Mucosa of descending colon (tissue), 3 donors: ENCODE measurements around the gene LATS2. TPM values are rescaled to one million over a fixed set of nuclear protein-coding genes. Genes with fewer than 3 reads are reported as not detected.
A peak's percentile ranks its signal among the peaks of the same experiment; 100 is the strongest.

Experiments
- ATAC-seq: fragments of 200-7000 bp; cut with Tn5 transposase; one replicate; pipeline ENCODE4 v1.9.1; 2020; ENCODE audit warnings: mild to moderate bottlenecking, moderate library complexity
- DNase-seq, 3 donors: peaks; one replicate each; pipeline ENCODE4 v3.0.0-alpha.2; 2020
- H3K36me3 ChIP-seq: fragments of 200-600 bp; one replicate; pipeline ENCODE4 v1.8.0; 2021; ENCODE audit warnings: low read depth, mild to moderate bottlenecking
- H3K4me1 ChIP-seq: fragments of 200-600 bp; one replicate; pipeline ENCODE4 v1.8.0; 2021; ENCODE audit warnings: low read depth, mild to moderate bottlenecking
- H3K4me3 ChIP-seq: fragments of 200-600 bp; one replicate; pipeline ENCODE4 v1.8.0; 2021; ENCODE audit warnings: mild to moderate bottlenecking
- H3K9me3 ChIP-seq: fragments of 200-600 bp; one replicate; pipeline ENCODE4 v1.8.0; 2021; ENCODE audit warnings: mild to moderate bottlenecking
- intact Hi-C, 2 donors: fragments of 100-400 bp; cut with DNase I in 1 of 2; cut with micrococcal nuclease in 1 of 2; formaldehyde crosslinking; loops; one replicate each; pipeline versions ENCODE4 v1.11.0 to v1.11.1; 2022; cut with DNase I, micrococcal nuclease
- total RNA-seq, 3 donors: library from RNA; stranded (reverse); fragmentation: NEBNext Ultra II Directional in 2 of 3; extraction: Animal tissue kit (Norgen Biotek cat#: 25700) in 2 of 3; gene quantifications; one replicate each; pipeline versions ENCODE4 v1.2.1 to v1.2.4, GENCODE V29; 2021 to 2023
- TF ChIP-seq, protein P1 (sequence below): fragments of 200-600 bp; IDR thresholded peaks from one replicate; pipeline ENCODE4 v1.8.0; 2022; ENCODE audit warnings: antibody characterized with exemption, mild to moderate bottlenecking
- donor health status: DM: no; HTN: no; CAD: no; lungs with moderate emphysema.
- donor health status: DM: no; HTN: no; CAD: no.
- donor health status: DM: no; HTN: yes; CAD: no.

Gene LATS2
- total RNA-seq, 3 donors from 2014 or later = 9.1 to 25.9 (median 10.3) TPM

DNA sequence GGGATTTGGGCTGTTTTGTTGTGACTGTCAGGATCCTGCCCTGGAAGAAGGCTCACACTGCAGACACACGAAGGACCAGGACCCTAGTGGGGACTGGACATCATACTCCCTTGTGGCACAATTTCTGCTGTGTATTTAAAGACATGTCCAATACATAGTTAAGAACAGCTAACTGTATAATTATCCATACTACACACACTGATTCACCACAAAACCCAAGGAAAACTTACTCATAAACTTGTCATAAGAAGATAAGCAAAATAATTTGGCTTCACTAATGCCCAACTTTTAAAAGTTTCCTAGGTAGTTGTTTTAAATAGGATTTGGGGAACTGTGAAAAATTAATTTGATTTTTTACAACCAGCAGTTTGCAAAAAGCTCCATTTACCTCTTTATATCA lies 46.1 kb downstream of the LATS2 start:
- intact Hi-C loops = no loop called here
- Histone ChIP-seq H3K9me3 (no peaks in the 10 kb centered on the region), H3K4me3 (no peak overlapping the region), H3K4me1 (no peaks in the 10 kb centered on the region), H3K36me3 (no peaks in the 10 kb centered on the region)
- DNase-seq (no peak), ATAC-seq (no peak)
- TF ChIP-seq, protein P1, sequence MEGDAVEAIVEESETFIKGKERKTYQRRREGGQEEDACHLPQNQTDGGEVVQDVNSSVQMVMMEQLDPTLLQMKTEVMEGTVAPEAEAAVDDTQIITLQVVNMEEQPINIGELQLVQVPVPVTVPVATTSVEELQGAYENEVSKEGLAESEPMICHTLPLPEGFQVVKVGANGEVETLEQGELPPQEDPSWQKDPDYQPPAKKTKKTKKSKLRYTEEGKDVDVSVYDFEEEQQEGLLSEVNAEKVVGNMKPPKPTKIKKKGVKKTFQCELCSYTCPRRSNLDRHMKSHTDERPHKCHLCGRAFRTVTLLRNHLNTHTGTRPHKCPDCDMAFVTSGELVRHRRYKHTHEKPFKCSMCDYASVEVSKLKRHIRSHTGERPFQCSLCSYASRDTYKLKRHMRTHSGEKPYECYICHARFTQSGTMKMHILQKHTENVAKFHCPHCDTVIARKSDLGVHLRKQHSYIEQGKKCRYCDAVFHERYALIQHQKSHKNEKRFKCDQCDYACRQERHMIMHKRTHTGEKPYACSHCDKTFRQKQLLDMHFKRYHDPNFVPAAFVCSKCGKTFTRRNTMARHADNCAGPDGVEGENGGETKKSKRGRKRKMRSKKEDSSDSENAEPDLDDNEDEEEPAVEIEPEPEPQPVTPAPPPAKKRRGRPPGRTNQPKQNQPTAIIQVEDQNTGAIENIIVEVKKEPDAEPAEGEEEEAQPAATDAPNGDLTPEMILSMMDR = no peak

DNA sequence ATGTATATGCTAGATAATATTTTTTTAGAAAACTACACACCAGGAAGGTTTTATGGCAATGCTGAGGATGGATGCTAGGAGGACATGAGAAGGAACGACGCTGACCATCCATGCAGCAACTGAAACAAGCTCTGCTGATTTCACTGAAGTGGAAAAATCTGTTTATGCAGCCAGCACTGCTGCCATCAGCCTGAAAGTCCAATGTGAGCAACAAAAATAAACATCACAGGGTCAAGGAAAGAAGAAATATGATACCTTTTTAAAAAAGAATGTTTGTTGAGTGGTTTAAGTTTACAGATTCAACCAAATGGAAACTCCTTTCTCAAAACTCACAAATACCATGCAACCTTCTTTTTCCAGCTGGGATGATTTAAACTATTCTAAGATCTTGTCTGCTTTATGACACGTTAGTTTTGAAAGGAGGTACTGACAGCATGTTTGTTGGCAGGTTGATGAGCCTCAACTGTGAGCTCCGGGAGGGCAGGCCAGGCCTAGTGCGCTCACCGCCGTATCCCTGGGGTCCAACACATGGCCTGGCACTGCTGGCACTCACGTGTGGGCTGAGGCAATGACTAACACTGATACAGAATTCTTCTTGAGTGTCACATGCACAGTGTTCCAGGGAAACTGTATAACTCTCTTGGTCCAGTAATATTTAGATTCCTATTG lies 46.8 kb downstream of the LATS2 start:
- TF ChIP-seq, protein P1 = no peak

GRCh38 chr13:21014139-21014501 lies 47.3 kb downstream of the LATS2 start:
- Histone ChIP-seq H3K4me1 (no peaks in the 10 kb centered on the region), H3K36me3 (no peaks in the 10 kb centered on the region), H3K4me3 (no peak overlapping the region), H3K9me3 (no peaks in the 10 kb centered on the region)
- TF ChIP-seq, protein P1 = no peak
- intact Hi-C loops = loop anchor here in 1 of 2 donors (5.0 kb wide), 1 partner anchor 48 kb away; the partner anchor contains the start of gene LATS2
- DNase-seq (no peak), ATAC-seq (no peak)

More for the DNA sequence above, 46.8 kb downstream of the LATS2 start:
- Histone ChIP-seq H3K4me3 (no peak overlapping the region), H3K4me1 (no peaks in the 10 kb centered on the region), H3K9me3 (no peaks in the 10 kb centered on the region), H3K36me3 (no peaks in the 10 kb centered on the region)
- ATAC-seq = peak; percentile 42
- no peak for DNase-seq
- intact Hi-C loops = loop anchor here in 1 of 2 donors (5.0 kb wide), 1 partner anchor 48 kb away; the partner anchor contains the start of gene LATS2

DNA sequence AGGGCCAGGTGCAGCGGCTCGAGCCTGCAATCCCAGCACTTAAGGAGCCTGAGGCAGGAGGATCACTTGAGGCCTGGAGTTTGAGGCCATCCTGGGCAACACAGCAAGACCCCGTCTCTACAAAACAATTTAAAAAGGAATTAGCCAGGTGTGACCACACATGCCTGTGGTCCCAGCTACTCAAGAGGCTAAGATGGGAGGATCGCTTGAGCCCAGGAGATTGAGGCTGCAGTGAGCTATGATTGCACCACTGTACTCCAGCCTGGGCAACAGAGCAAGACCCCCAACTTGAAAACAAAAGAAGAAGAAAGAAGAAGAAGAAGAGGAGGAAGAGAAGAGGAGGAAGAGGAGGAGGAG lies 47.7 kb downstream of the LATS2 start:
- no peak for DNase-seq
- H3K9me3 ChIP-seq = no peaks in the 10 kb centered on the region
- TF ChIP-seq, protein P1 = no peak
- no peak for ATAC-seq
- H3K36me3 ChIP-seq = no peaks in the 10 kb centered on the region
- no peak overlapping the region for H3K4me3 ChIP-seq
- intact Hi-C loops = loop anchor here in 1 of 2 donors (5.0 kb wide), 1 partner anchor 49 kb away; the partner anchor contains the start of gene LATS2
- H3K4me1 ChIP-seq = no peaks in the 10 kb centered on the region

- no peak for ATAC-seq
- H3K4me1 ChIP-seq = no peaks in the 10 kb centered on the region
Observed at GRCh38 chr13:21012841-21013681, 48.3 kb downstream of the LATS2 start.

More at GRCh38 chr13:21012841-21013681, 48.3 kb downstream of the LATS2 start:
- Histone ChIP-seq H3K9me3 (no peaks in the 10 kb centered on the region), H3K4me3 (no peak overlapping the region), H3K36me3 (no peaks in the 10 kb centered on the region)
- DNase-seq = no peak
- intact Hi-C loops = loop anchor here in 1 of 2 donors (5.0 kb wide), 1 partner anchor 49 kb away; the partner anchor contains the start of gene LATS2
- TF ChIP-seq, protein P1 = no peak
